ENCODE results near the gene APOC1. TPM values are rescaled to one million over a fixed set of nuclear protein-coding genes. Genes with fewer than 3 reads are reported as not detected.

The APOC1 gene
- total and polyA plus RNA-seq, 8 donors, result 1.1 to 213 (median 6.3) TPM

DNA sequence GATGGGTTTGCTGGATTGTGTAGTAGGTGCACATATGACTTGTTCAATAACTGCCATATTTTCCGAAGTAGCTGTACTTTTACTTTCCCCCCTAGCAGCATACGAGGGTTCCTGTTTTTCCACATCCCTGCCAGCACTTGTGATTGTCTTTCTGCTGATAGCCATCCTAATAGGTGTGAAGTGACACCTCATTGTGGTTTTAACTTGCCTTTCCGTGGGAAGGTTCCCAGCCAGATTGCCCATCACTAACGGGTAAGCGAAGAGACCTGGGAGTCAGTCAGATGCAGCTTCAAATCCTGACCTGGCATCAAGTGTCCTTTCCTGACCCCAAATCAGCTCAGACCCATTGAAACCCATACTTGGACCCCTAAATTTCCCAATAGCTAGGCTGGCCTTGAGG is 45.3 kb downstream of the APOC1 start:
- DNase-seq (no peak), ATAC-seq (no peak), FAIRE-seq (no peak)
- no peaks in the 10 kb centered on the region for H3K27me3 ChIP-seq
- H3K4me3 ChIP-seq, result no peak overlapping the region
- peaks cover 0 to 13% (median 11%) of the 10 kb centered on the region in 3 donors for H3K4me1 ChIP-seq
- intact Hi-C loops (cut with DNase I), result no loop called here
- H3K27ac ChIP-seq, result no peak overlapping the region
- TF ChIP-seq, protein P1, sequence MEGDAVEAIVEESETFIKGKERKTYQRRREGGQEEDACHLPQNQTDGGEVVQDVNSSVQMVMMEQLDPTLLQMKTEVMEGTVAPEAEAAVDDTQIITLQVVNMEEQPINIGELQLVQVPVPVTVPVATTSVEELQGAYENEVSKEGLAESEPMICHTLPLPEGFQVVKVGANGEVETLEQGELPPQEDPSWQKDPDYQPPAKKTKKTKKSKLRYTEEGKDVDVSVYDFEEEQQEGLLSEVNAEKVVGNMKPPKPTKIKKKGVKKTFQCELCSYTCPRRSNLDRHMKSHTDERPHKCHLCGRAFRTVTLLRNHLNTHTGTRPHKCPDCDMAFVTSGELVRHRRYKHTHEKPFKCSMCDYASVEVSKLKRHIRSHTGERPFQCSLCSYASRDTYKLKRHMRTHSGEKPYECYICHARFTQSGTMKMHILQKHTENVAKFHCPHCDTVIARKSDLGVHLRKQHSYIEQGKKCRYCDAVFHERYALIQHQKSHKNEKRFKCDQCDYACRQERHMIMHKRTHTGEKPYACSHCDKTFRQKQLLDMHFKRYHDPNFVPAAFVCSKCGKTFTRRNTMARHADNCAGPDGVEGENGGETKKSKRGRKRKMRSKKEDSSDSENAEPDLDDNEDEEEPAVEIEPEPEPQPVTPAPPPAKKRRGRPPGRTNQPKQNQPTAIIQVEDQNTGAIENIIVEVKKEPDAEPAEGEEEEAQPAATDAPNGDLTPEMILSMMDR (IDR thresholded peaks at IDR 0.05), result no peak
- H3K9me3 ChIP-seq, result no peaks in the 10 kb centered on the region
- H3K36me3 ChIP-seq, result peaks cover 0 to 7% (median under 1%) of the 10 kb centered on the region in 3 donors
- WGBS, 2 donors, result 80 to 82% methylated on average over 5 of the region's 5 CpGs

DNA sequence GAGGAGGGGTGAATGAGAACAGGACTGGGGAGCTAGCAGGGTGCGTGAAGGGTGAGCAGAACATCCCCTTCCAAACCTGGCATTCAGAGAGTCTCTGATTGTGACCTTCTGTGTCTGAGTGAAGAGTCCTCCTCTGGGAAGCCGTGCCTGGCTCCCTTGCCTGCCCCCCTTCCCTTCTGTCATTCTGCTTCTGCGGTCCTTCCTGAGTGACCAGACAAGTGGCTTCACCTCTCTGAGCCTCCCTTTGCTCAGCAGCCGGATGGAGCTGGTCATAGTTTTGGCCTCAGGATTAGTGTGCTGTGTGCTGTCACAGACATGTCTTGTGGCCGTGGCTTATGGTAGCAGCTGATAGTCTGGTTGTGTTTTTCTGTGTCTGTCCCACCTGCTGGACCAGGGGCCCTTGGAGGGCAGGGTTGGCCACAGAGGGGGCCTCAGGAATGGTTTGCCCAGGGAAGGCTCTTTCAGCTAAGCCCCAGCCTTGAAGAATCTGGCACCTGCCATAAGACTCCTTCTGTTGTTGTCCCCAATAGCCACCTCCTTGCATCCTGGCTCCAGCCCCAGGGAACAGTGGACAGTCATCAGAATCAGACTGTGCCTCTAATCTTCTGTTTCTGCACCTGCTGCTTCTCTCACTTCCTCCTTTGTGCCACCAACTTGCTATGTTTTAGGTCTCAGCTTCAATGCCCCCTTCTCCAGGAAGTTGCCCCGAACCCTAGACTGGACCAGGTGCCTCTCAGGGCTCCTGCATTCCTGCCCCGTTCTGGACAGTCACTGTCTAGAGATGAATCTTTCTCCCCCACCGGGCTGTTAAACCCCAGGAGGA is 46.7 kb downstream of the APOC1 start:
- peaks cover 4 to 11% (median 4%) of the 10 kb centered on the region in 3 donors for H3K36me3 ChIP-seq
- DNase-seq, result no peak
- no peak for ATAC-seq
- WGBS, 2 donors, result 80 to 83% methylated on average over 8 of the region's 8 CpGs
- peaks cover 0 to 11% (median 10%) of the 10 kb centered on the region in 3 donors for H3K4me1 ChIP-seq
- no peak overlapping the region for H3K4me3 ChIP-seq
- intact Hi-C loops (cut with DNase I), result no loop called here
- no peak for FAIRE-seq
- H3K27me3 ChIP-seq, result no peaks in the 10 kb centered on the region
- TF ChIP-seq, protein P1 (IDR thresholded peaks at IDR 0.05), result no peak
- no peaks in the 10 kb centered on the region for H3K9me3 ChIP-seq
- H3K27ac ChIP-seq, result no peak overlapping the region

DNA sequence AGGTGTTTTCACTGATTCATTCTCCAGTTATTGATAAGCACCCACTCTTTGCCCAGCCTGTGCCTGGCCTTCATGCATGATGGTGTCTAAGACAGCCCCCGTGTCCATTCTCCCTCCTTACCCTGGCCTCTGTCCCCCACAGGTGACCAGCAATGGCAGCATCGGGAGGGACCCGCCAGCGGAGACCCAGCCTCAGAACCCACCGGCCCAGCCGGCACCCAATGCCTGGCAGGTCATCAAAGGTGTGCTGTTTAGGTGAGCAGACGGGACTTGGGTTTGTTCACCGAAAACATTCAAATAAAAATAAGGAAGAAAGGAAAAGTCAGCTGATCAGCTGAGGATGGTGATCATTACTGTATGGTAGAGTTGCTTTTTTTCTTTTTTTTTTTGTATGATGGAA is 47.4 kb downstream of the APOC1 start:
- no peak for DNase-seq
- Histone ChIP-seq H3K9me3 (no peaks in the 10 kb centered on the region), H3K27ac (no peak overlapping the region), H3K4me3 (no peak overlapping the region), H3K4me1 (peaks cover 0 to 4% (median 3%) of the 10 kb centered on the region in 3 donors), H3K27me3 (no peaks in the 10 kb centered on the region), H3K36me3 (peaks cover 4 to 11% (median 4%) of the 10 kb centered on the region in 3 donors)
- FAIRE-seq, result no peak
- ATAC-seq, result no peak
- TF ChIP-seq, protein P1 (IDR thresholded peaks at IDR 0.05), result no peak
- 86 to 89% methylated on average over 8 of the region's 8 CpGs for WGBS, 2 donors
- intact Hi-C loops (cut with DNase I), result no loop called here

DNA sequence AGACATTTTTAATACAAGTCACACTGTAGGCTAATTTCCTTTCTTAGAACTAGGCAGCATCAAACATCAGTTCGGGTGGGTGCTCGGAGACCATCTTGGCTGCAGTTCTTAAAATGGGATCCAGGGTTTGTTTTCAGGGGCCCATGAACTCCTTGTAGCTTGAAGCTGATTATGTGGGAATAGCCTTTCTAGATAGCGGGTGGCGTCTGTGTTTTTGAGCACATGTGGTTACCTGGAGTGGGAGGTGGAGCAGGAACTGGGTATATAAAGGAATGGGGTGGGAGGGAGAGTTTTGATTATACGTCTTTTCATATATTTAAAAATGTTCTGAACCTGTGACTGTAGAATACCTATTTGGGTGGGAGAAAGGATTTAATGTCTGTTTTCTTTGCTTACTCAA is 53.7 kb downstream of the APOC1 start:
- Histone ChIP-seq H3K9me3 (no peaks in the 10 kb centered on the region), H3K27me3 (no peaks in the 10 kb centered on the region), H3K27ac (no peak overlapping the region), H3K36me3 (peaks cover 4 to 16% (median 4%) of the 10 kb centered on the region in 3 donors), H3K4me3 (no peak overlapping the region), H3K4me1 (no peaks in the 10 kb centered on the region)
- DNase-seq (no peak), FAIRE-seq (no peak), ATAC-seq (no peak)
- TF ChIP-seq, protein P1 (IDR thresholded peaks at IDR 0.05), result no peak
- intact Hi-C loops (cut with DNase I), result no loop called here
- WGBS, 2 donors, result 91 to 93% methylated on average over 5 of the region's 5 CpGs

DNA sequence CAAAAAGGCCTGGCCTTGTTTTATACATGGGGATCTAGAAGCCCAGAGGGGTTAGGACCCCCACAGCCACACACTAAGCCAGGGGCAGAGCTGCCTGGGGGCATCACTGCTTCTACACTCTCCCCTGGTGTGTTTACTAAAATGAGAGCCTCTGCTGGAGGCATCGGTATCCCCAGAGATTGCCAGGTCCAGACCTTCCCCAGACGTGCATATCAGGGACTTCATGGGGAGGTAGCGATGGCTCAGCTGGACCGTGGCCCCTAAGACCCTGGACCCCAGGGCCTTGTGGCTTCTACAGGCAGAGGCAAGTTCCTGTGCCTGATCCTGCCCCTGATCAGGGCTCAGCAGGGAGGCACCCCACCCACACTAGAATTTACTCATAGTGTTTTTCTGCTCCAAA is 54.3 kb downstream of the APOC1 start:
- no peaks in the 10 kb centered on the region for H3K4me1 ChIP-seq
- H3K36me3 ChIP-seq, result peaks cover 4 to 16% (median 4%) of the 10 kb centered on the region in 3 donors
- H3K4me3 ChIP-seq, result no peak overlapping the region
- intact Hi-C loops (cut with DNase I), result no loop called here
- TF ChIP-seq, protein P1 (IDR thresholded peaks at IDR 0.05), result no peak
- 91 to 95% methylated on average over 4 of the region's 4 CpGs for WGBS, 2 donors
- no peak overlapping the region for H3K27ac ChIP-seq
- H3K27me3 ChIP-seq, result no peaks in the 10 kb centered on the region
- H3K9me3 ChIP-seq, result no peaks in the 10 kb centered on the region
- ATAC-seq (no peak), FAIRE-seq (no peak), DNase-seq (no peak)

Data from pancreas (tissue), 10 donors.